ENCODE measurements around the gene LEFTY1. TPM values are rescaled to one million over a fixed set of nuclear protein-coding genes. Genes with fewer than 3 reads are reported as not detected.

Gene LEFTY1
- total RNA-seq, 2 experiments from 2014 or later, result 0.09 to 1.0 TPM

DNA sequence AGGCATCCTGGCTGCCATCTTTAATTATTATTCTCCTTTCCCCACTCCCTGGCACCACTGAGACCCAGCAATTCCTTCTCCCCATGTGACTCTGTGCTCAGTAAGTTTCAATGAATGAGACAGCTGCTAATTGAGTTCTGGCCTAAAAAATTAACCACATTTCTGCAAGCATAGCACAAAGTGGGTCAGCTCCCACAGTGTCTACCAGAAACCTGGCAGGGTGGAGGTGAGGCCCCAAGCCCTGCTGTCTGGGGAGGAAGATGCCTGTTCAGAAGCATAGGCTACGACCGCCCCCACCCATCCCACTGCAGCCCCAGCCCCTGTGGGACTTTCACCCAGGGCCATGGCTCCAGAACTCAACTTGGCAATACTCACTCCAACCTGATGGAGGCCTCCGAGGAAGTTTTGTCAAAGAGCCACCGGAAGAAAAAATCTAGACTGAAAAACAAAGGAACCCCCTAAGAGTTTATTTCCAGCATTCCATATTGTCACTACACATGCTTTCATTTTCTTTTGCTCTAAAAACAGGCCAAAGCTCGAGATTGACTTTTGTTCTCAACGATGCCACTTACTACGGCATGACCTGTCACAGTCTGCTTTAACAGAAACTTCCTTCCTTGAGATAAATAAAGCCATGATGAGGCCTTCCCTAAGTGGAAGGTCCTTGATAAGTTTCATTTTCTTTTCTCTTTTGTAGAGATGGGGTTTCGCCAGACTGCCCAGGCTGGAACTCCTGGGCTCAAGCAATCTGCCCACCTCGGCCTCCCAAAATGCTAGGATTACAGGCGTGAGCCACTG lies 33.2 kb downstream of the LEFTY1 start:
- H4K20me1 ChIP-seq (ENCODE audit: insufficient read depth, low read length), result no peaks in the 10 kb centered on the region
- POLR2A ChIA-PET, result interaction anchor here (1.0 to 1.3 kb wide), 2 partner anchors 21 to 27 kb away, joined by 3 to 4 read pairs; partner anchors contain the start of gene TMEM63A
- CTCF ChIA-PET (ENCODE audit: unreplicated experiment), result interaction anchor here (0.9 kb wide), 1 partner anchor 78 kb away, joined by 3 read pairs; the partner anchor contains the start of gene SRP9
- DNase-seq (ENCODE audit: low spot score), result no peak
- H2AFZ ChIP-seq (ENCODE audit: low read length), result no peak overlapping the region
- H3K27ac ChIP-seq (ENCODE audit: low read depth, low read length, poor library complexity, severe bottlenecking), result no peak overlapping the region
- H3K79me2 ChIP-seq (ENCODE audit: insufficient read depth, low read depth, low read length), result no peaks in the 10 kb centered on the region
- H3K4me3 ChIP-seq (ENCODE audit: low read depth, low read length, poor library complexity, severe bottlenecking), result no peak overlapping the region
- TF ChIP-seq, protein P1, sequence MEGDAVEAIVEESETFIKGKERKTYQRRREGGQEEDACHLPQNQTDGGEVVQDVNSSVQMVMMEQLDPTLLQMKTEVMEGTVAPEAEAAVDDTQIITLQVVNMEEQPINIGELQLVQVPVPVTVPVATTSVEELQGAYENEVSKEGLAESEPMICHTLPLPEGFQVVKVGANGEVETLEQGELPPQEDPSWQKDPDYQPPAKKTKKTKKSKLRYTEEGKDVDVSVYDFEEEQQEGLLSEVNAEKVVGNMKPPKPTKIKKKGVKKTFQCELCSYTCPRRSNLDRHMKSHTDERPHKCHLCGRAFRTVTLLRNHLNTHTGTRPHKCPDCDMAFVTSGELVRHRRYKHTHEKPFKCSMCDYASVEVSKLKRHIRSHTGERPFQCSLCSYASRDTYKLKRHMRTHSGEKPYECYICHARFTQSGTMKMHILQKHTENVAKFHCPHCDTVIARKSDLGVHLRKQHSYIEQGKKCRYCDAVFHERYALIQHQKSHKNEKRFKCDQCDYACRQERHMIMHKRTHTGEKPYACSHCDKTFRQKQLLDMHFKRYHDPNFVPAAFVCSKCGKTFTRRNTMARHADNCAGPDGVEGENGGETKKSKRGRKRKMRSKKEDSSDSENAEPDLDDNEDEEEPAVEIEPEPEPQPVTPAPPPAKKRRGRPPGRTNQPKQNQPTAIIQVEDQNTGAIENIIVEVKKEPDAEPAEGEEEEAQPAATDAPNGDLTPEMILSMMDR (conservative IDR thresholded peaks at IDR 0.05; ENCODE audit: low read length), result no peak
- no peak for TF ChIP-seq EZH2phosphoT487 (IDR thresholded peaks at IDR 0.05; ENCODE audit: borderline replicate concordance, low read depth, low read length)
- H3K36me3 ChIP-seq (ENCODE audit: insufficient read depth, low read length), result peaks cover 41% of the 10 kb centered on the region
- H3K9me3 ChIP-seq (ENCODE audit: low read length), result peaks cover 4% of the 10 kb centered on the region; the same call in 1 of the 2 replicates
- no TSS peak for BruUV-seq (replicated peaks)
- H3K4me1 ChIP-seq (ENCODE audit: insufficient read depth, low read length, poor library complexity, severe bottlenecking), result peaks cover 14% of the 10 kb centered on the region
- no peaks in the 10 kb centered on the region for H3K9me2 ChIP-seq (ENCODE audit: insufficient read depth, low read length)
- no peak overlapping the region for H3K4me2 ChIP-seq (ENCODE audit: low read length)
- intact Hi-C loops (cut with micrococcal nuclease; ENCODE audit: unreplicated experiment), result no loop called here

DNA sequence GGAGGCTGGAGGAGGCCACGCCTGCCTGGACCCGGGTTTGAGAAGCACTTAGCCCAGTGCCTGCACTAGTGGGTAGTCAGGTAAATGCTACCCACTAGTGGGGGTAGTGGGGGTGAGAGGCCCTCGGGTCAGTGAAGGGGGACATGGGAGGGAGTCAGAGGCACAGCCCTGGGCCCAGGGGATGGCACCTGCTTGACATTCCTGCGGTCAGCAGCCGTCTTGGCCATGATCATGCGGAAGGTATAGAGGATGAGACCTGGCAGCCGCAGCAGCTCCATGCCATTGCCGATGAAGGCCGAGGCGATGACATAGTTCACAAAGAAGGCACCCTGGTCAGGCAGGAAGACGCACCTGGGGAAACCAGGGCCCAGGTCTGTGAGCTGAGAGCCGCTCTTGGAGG lies 35.5 kb downstream of the LEFTY1 start:
- CTCF ChIA-PET (ENCODE audit: unreplicated experiment), result no interaction called here
- intact Hi-C loops (cut with micrococcal nuclease; ENCODE audit: unreplicated experiment), result no loop called here
- Histone ChIP-seq H3K4me2 (ENCODE audit: low read length) (no peak overlapping the region), H3K9me2 (ENCODE audit: insufficient read depth, low read length) (no peaks in the 10 kb centered on the region), H3K79me2 (ENCODE audit: insufficient read depth, low read depth, low read length) (no peaks in the 10 kb centered on the region), H3K4me3 (ENCODE audit: low read depth, low read length, poor library complexity, severe bottlenecking) (no peak overlapping the region), H3K9me3 (ENCODE audit: low read length) (peaks cover 9% of the 10 kb centered on the region; the same call in 1 of the 2 replicates), H3K27ac (ENCODE audit: low read depth, low read length, poor library complexity, severe bottlenecking) (no peak overlapping the region), H3K4me1 (ENCODE audit: insufficient read depth, low read length, poor library complexity, severe bottlenecking) (peaks cover 34% of the 10 kb centered on the region), H2AFZ (ENCODE audit: low read length) (no peak overlapping the region), H4K20me1 (ENCODE audit: insufficient read depth, low read length) (no peaks in the 10 kb centered on the region), H3K36me3 (ENCODE audit: insufficient read depth, low read length) (peaks cover 44% of the 10 kb centered on the region)
- TF ChIP-seq EZH2phosphoT487 (IDR thresholded peaks at IDR 0.05; ENCODE audit: borderline replicate concordance, low read depth, low read length), result no peak
- TF ChIP-seq, protein P1 (conservative IDR thresholded peaks at IDR 0.05; ENCODE audit: low read length), result no peak
- no peak for DNase-seq (ENCODE audit: low spot score)
- POLR2A ChIA-PET, result no interaction called here
- BruUV-seq (replicated peaks), result no TSS peak

Data from OCI-LY7 (cell line).